HUES48 (cell line): ENCODE measurements around the gene TMEM203.
A peak's percentile ranks its signal among the peaks of the same experiment; 100 is the strongest.

Source experiments
- H3K27ac ChIP-seq: one replicate; pipeline ENCODE4 v1.7.0; 2013; ENCODE audit warnings: low read depth, low read length, inconsistent platforms
- H3K27me3 ChIP-seq: 2 replicates; pipeline ENCODE4 v1.6.1; 2013; ENCODE audit warnings: mild to moderate bottlenecking, low read length; ENCODE audit not compliant: control insufficient read depth, insufficient read depth
- H3K36me3 ChIP-seq: 2 replicates; pipeline ENCODE4 v1.6.1; 2013; ENCODE audit warnings: low read length; ENCODE audit not compliant: control insufficient read depth, insufficient read depth
- H3K4me1 ChIP-seq: 2 replicates; pipeline ENCODE4 v1.6.1; 2013; ENCODE audit warnings: mild to moderate bottlenecking, low read length; ENCODE audit not compliant: control insufficient read depth, insufficient read depth
- H3K4me3 ChIP-seq: 2 replicates; pipeline ENCODE4 v1.5.1; 2013; ENCODE audit warnings: mild to moderate bottlenecking, low read depth, low read length
- H3K9ac ChIP-seq: 2 replicates; pipeline ENCODE4 v1.6.1; 2013; ENCODE audit warnings: mild to moderate bottlenecking, low read depth, low read length, moderate library complexity
- H3K9me3 ChIP-seq: 2 replicates; pipeline ENCODE4 v1.6.1; 2013; ENCODE audit warnings: low read length; ENCODE audit not compliant: control insufficient read depth, insufficient read depth

The TMEM203 gene

GRCh38 chr9:137226338-137227053 lies 21.0 kb upstream of the TMEM203 start:
- Histone ChIP-seq H3K9me3 (no peaks in the 10 kb centered on the region), H3K4me1 (peaks cover 3% of the 10 kb centered on the region; the same call in 1 of the 2 replicates), H3K27ac (no peak overlapping the region), H3K4me3 (no peak overlapping the region), H3K27me3 (peaks cover 5% of the 10 kb centered on the region), H3K9ac (no peak overlapping the region), H3K36me3 (no peaks in the 10 kb centered on the region)

- H3K36me3 ChIP-seq, result no peaks in the 10 kb centered on the region
- no peak overlapping the region for H3K27ac ChIP-seq
- H3K9me3 ChIP-seq, result no peaks in the 10 kb centered on the region
- no peak overlapping the region for H3K9ac ChIP-seq
- H3K4me1 ChIP-seq, result peaks cover 3% of the 10 kb centered on the region; the same call in 1 of the 2 replicates
- peaks cover 5% of the 10 kb centered on the region for H3K27me3 ChIP-seq
- H3K4me3 ChIP-seq, result no peak overlapping the region
Measured at GRCh38 chr9:137225699-137226331, 20.4 kb upstream of the TMEM203 start.

GRCh38 chr9:137224830-137225694 lies 19.6 kb upstream of the TMEM203 start, which contains the start of gene CYSRT1:
Gene CYSRT1, plus strand, starts transcription at chr9:137225174. Its CDS starts 448 bp downstream, at chr9:137225622.
- H3K27ac ChIP-seq, result peak within 1 kb of the TSS; percentile 83

GRCh38 chr9:137223078-137223970 lies 17.9 kb upstream of the TMEM203 start:
- Histone ChIP-seq H3K36me3 (no peaks in the 10 kb centered on the region; the same call in 1 of the 2 replicates), H3K27me3 (peaks cover 5% of the 10 kb centered on the region), H3K4me1 (peaks cover 3% of the 10 kb centered on the region; the same call in 1 of the 2 replicates), H3K9ac (peak overlapping the region; percentile 70), H3K9me3 (no peaks in the 10 kb centered on the region), H3K4me3 (peak overlapping the region; percentile 94), H3K27ac (peak overlapping the region; percentile 83)

More at GRCh38 chr9:137224830-137225694, 19.6 kb upstream of the TMEM203 start, which contains the start of gene CYSRT1:
- no peaks in the 10 kb centered on the region for H3K36me3 ChIP-seq
- peaks cover 3% of the 10 kb centered on the region; the same call in 1 of the 2 replicates for H3K4me1 ChIP-seq
- H3K4me3 ChIP-seq, result peak within 1 kb of the TSS; percentile 94
- peaks cover 5% of the 10 kb centered on the region for H3K27me3 ChIP-seq
- H3K9ac ChIP-seq, result peak within 1 kb of the TSS; percentile 70
- H3K9me3 ChIP-seq, result no peaks in the 10 kb centered on the region

GRCh38 chr9:137222190-137223077 lies 17.0 kb upstream of the TMEM203 start, which contains the start of gene RNF208:
Gene RNF208, minus strand, starts transcription at chr9:137222240. Its CDS starts 1,028 bp downstream, at chr9:137221212.
- no peaks in the 10 kb centered on the region for H3K9me3 ChIP-seq
- H3K9ac ChIP-seq, result no peak within 1 kb of the TSS; the same call in 1 of the 2 replicates
- peaks cover 3% of the 10 kb centered on the region; the same call in 1 of the 2 replicates for H3K4me1 ChIP-seq
- peaks cover 5% of the 10 kb centered on the region for H3K27me3 ChIP-seq
- peak within 1 kb of the TSS; percentile 94 for H3K4me3 ChIP-seq
- H3K27ac ChIP-seq, result no peak within 1 kb of the TSS
- H3K36me3 ChIP-seq, result no peaks in the 10 kb centered on the region; the same call in 1 of the 2 replicates

GRCh38 chr9:137221506-137222111 lies 16.2 kb upstream of the TMEM203 start:
- no peaks in the 10 kb centered on the region for H3K9me3 ChIP-seq
- peaks cover 3% of the 10 kb centered on the region; the same call in 1 of the 2 replicates for H3K4me1 ChIP-seq
- H3K9ac ChIP-seq, result no peak overlapping the region; the same call in 1 of the 2 replicates
- H3K36me3 ChIP-seq, result peaks cover 1% of the 10 kb centered on the region; the same call in 1 of the 2 replicates
- H3K27me3 ChIP-seq, result peaks cover 5% of the 10 kb centered on the region
- peak overlapping the region; percentile 55 for H3K4me3 ChIP-seq
- H3K27ac ChIP-seq, result no peak overlapping the region

- H3K9ac ChIP-seq, result no peak overlapping the region
- no peaks in the 10 kb centered on the region for H3K9me3 ChIP-seq
- no peak overlapping the region; the same call in 1 of the 2 replicates for H3K4me3 ChIP-seq
- H3K27me3 ChIP-seq, result peaks cover 5% of the 10 kb centered on the region
- H3K4me1 ChIP-seq, result peaks cover 3% of the 10 kb centered on the region; the same call in 1 of the 2 replicates
- no peak overlapping the region for H3K27ac ChIP-seq
- H3K36me3 ChIP-seq, result peaks cover 6% of the 10 kb centered on the region
Measured at GRCh38 chr9:137221095-137221505, 15.7 kb upstream of the TMEM203 start.

- Histone ChIP-seq H3K36me3 (peaks cover 12% of the 10 kb centered on the region), H3K9ac (no peak overlapping the region), H3K4me3 (no peak overlapping the region), H3K27ac (no peak overlapping the region), H3K9me3 (no peaks in the 10 kb centered on the region), H3K27me3 (peaks cover 5% of the 10 kb centered on the region), H3K4me1 (peaks cover 3% of the 10 kb centered on the region; the same call in 1 of the 2 replicates)
Measured at GRCh38 chr9:137220317-137221094, 15.1 kb upstream of the TMEM203 start.
